GM19452 (cell line): Measurements from ENCODE around the gene FRRS1L.

ENCODE experiments used
- ATAC-seq: cut with Tn5 transposase; IDR thresholded peaks from one replicate; pipeline ENCODE4 v1.9.1; 2021; ENCODE audit not compliant: unreplicated experiment

The FRRS1L gene, protein sequence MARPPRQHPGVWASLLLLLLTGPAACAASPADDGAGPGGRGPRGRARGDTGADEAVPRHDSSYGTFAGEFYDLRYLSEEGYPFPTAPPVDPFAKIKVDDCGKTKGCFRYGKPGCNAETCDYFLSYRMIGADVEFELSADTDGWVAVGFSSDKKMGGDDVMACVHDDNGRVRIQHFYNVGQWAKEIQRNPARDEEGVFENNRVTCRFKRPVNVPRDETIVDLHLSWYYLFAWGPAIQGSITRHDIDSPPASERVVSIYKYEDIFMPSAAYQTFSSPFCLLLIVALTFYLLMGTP

DNA sequence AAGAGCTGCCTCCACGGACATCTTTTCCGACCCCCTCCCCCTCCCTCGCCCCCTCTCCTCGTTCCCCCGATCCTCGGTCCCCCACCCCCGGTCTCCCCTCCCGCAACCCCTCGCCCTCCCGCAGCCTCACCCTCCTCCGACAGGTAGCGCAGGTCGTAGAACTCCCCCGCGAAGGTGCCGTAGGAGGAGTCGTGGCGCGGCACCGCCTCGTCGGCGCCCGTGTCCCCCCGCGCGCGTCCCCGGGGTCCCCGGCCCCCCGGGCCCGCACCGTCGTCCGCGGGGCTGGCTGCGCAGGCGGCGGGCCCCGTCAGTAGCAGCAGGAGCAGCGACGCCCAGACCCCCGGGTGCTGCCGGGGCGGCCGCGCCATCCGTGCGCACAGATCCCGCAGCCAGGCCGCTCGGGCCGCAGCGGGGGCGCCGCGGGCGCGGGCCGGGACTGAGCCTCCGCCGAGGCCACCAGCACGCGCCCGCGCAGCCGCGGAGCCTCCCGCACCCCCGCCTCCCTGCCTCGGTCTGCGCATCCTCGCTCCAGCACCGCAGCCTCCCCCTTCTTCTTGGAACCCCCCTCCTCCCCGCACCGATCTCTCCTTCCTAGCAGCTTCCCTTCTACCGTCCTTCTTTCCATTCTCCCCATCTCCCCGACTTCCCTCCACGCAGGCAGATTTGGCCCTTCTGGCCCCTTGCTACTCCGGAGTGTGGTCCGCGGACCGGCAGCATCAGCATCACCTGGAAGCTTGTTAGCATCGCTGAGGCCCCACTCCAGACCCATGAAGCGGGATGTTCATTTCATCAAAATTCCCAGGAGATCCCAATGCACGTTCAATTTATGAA is at the start of gene FRRS1L:
Gene FRRS1L (minus strand): TSS at position 479 of the 831 bp plus-strand sequence. CDS start 111 bp downstream, at position 368.
- ATAC-seq = no peak

DNA sequence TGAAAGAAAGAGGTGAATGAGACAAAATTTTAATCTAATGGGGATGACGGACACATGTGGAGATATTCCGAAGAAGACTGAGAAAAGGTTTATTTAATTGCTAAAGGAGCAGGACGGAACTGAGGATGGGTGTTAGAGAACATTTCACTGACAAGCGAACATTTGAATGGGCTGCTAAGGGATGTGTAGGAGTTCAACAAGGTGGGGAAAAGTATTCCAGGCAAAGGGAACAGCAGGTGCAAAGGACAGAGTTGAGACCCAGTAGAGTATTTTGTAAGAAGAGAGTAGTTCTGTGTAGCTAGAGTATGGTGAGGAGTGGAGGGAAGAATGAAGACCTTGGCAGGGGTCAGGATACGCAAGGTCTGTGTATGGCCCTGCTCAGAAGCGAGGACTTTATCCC is 47.4 kb upstream of the FRRS1L start:
- ATAC-seq = no peak

DNA sequence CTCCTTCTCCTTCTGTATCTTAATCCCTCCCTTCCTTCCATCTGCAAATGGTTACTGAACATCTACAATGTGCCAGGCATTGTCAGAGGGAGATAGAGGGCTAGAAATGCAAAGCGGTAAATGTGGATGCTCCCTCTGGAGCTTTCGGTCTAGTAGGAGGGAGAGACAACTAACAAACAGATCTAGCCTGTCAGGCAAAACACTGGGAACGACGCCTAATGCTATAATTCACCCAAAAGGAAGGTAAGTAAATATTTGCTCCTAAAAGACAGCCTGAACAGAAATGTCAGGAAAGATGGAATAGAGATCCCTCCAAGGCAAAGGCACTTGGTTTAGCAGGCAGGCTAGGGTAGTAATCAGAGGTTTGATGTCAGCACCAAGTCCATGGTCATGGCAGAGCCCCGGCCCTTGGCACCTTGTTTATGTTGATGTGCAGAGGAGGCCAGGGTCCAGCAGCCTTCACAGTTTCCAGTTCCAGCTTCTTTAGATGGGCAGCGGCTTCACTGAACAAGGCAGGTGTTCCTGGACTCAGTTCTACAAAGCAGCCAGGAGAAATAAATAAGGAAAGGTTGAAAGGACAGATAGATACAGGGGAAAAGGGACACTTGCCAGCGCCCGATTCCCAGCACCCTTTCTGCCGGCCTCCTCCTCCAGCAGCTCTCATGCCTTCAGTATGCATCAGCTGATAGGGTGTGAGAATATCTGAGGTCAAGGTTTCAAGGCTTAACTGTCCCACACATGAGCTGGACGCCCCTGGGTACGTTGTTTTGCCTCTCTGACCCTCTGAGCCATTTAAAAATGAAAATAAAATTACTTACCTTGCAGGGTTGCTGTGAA is 46.5 kb upstream of the FRRS1L start:
- ATAC-seq = no peak

DNA sequence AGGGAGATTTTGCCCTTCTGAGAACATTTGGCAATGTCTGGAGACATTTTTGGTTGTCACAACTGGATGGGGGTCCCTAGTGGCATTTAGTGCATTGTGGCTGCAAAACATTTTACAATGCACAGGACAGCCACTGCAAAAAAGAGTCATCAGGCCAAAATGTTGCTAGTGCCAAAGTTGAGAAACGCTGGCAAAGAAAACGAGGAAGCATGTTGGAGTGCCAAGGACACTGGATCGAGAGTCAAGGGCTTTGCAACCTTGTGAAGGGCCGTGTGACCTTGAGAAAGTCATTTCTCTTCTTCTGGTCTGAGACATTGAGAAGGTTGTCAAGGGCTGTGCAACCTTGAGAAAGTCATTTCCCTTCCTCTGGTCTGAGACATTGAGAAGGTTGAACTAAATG is 45.7 kb upstream of the FRRS1L start:
- ATAC-seq = no peak

DNA sequence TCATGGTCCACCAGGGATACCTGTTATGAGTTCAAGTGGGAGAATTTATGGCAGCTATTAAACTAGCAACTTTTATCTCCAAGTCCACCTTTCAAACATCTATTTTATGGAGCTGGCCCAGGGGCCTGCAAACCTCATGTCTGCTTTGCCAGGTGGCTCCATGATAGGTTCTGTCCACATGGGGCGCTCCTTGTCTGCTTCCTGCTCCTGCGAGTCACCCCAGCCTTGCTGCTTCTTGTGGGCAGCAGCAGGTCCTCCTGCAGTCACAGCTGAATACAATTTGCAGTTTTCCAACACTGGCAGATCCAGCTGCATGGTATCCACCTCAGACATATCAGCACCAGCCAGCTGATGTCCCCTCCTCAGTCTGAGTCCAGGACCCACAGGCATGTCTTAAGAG is 39.6 kb upstream of the FRRS1L start:
- ATAC-seq = no peak

DNA sequence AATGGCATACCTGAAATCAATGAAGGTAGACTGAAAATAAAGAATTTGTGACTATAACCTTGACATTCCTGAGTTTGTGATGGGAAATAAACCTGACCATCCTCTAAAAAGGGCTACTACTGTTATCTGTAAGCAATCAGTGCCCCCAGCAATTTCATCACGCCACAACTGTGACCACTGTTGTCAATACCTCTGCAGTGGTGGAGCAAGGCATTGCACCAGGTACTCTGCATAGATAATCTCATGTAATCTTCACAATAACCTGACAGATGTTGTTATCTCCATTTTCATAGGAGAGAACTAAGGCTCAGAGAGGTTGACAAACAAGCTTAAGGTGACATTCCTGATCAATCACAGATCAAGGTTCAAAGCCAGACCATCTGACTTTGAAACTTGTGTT is 38.5 kb upstream of the FRRS1L start:
- ATAC-seq = no peak

DNA sequence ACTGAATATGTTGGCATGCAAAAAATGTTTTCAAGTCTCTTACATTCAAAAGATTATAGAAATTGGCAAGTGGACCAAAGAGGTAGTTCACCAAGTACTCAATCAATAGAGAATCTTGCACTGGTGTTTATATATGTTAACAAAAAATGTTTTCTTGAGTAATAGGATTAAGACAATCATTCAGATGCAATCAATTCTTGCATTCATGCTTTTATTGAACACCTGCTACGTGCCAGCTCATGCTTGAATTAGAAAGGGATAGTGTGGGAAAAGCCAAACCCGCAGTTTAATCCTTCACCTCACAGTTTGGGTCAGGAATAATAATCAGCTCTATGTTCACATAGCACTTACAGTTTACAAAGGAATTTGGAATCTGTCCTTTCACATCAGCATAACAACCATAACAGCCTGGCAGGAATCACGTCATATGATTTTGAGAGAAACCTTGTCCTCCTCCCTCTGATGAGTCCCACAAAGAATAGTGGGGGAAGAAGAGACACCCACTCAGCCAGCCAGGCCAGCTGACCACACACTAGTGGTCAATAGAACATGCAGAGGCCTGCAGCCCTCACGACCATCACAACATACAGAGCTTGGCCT is 36.8 kb upstream of the FRRS1L start:
- no peak for ATAC-seq

DNA sequence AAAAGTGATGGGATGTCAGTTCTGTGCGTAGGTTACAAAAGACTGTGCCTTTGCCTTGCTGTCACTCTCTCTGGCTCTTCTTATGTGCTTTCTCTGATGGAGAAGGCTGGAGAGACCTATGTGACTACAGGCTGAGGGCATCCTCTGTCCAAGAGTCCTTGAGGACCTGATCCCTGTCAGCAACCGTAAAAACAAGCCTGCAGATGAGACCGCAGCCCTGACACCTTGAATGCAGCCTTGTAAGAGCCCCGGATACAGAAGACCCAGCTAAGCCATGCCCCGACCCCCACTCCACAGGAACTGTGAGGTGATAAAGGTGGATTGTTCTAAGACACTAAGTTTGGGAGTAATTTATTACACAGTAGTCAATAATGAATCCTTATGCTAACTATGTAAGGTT is 32.6 kb upstream of the FRRS1L start:
- ATAC-seq = no peak

DNA sequence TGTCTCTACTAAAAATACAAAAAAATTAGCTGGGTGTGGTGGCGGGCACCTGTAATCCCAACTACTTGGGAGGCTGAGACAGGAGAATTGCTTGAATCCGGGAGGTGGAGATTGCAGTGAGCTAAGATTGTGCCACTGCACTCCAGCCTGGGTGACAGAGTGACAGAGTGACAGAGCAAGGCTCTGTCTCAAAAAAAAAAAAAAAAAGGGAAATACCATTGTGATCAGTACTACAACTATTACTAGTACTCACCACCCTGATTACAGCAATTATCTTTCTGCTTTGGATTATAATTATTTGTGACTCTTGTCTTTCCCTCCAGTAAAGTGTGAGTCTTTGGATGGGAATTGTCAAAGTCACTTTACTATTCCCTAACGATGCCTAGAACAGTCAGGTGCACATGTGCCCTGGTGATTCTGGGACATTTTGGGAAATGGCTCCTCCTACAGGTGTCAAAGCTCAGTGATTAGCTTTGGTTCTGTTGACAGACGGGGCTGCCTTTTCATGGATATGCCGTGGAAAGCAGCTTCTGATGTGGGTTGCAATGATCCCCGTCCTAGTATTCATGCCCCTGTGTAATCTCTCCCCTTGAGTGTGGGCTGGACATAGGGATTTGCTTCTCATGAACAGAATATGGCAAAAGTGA is 31.8 kb upstream of the FRRS1L start:
- no peak for ATAC-seq

DNA sequence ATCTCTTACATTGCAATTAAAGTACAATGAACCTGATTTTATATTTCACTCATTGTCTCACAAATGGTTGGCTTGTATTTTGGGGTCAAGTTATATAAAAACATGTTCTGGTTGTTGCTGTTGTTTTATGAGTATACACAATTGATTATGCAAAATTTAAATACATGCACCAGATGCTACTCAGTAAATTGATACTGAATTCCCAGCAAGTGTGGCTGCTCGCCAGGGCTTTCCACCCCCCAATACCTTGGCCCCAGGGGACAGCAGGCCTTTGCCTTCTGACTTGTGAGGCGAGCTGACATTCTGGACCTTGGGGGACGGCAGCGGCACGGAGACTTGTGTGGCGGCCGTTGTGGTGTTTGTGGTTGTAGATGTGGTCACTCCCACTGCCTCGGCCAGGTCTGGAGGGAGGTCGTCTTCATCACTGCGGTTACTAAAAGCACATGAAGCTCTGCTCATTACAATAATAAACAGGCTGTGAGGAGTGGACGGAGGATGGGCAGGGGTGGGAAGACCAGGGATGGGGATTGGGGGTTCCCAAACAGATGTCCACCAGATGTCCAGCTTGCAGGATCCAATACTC is 27.0 kb upstream of the FRRS1L start:
- no peak for ATAC-seq

DNA sequence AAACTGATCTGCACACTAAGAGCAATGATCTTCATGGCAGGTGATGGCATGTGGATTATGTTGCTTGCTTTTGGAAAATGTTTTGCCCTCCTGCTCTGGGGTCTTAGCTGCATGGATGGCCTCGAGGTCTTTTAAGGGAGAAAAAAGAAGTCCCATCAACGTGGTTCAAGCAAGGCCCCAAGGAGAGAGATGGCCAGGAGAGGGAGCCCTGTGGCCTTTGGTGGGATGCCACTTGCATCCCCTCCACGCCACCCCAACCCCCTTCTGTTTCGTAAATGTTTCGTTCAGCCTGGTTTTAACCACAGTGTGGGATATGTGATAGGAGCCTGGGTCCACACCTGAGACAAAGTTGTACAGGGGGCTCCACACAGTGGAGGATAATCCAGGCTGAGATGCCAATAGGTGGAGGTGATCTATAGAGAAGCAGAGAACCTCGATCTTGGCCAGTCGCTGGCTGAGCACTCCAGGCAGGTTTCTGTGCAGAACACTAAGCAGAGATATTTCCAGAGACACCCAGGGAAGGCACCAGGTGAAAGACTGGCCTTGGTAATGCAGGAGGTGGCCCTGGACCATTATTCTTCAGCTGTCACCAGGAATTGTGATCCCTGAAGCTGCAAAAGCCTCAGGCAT is 25.8 kb upstream of the FRRS1L start:
- ATAC-seq = no peak

DNA sequence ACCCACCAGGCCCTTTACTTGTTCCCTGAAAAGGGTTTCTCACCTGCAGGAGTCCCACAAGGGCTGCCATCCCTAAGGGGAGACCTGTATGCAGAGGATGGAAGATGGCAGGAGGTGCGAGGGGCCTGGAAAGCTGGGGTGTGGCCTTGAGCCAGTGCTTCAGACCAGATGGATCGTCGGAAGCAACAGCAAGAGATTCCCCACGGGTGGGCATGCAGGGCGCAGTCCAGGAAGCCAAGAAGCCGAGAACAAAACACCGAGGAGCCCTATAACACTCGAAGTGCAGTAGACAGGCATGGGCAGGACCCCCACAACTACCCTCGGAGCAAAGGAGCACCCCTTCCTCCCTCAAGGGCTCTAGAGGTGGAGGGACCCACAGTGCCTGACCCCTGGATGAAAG is 24.7 kb upstream of the FRRS1L start:
- no peak for ATAC-seq

DNA sequence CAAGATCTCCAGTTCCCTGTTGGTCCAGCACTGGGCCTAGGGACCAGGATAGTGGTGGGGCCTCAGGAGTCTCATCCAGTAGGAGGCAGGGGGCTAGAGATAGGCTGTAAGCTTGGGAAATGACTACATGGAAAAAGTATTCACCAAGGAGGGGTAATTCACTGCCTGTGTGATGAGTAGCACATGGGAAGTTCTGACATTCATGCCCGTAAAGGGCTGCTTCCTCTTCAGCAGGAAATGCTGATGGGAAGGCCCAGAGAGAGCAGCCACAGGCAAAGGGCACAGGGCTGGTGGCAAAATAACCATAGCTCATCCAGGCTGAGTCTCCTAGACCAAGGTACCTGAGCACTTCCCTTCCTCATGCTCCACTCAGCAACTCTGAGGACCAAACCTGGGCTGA is 23.1 kb upstream of the FRRS1L start:
- ATAC-seq = no peak

DNA sequence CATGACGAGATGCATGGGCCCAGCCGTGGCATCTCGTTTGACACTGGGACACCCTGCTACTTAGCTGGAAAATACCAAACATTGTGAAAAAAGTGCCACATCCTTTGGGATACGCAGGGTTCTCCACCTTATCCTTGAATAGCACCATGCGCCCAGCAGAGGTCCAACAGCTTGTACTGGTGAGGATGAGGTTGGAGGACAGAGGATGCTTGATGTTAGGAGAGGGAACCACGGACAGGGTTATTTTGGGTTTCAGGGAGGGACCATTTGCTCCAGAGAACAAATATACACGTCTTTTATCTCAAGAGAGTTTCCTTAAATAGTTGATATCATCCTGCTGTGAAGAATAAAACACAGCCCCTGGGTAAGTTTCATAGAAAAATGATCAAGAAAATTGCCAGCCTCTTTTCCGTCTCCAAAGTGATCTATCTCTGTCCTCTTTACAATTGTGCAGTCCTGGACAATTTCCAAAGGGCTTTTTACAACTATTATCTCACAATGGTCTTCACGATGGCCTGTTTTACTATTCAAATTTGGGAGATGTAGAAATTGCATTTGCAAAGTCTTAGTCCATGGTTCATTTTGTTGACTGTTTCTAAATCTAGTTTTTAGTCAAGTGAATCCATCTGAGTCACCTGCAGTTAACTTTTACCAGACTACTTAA is 19.9 kb upstream of the FRRS1L start:
- no peak for ATAC-seq

DNA sequence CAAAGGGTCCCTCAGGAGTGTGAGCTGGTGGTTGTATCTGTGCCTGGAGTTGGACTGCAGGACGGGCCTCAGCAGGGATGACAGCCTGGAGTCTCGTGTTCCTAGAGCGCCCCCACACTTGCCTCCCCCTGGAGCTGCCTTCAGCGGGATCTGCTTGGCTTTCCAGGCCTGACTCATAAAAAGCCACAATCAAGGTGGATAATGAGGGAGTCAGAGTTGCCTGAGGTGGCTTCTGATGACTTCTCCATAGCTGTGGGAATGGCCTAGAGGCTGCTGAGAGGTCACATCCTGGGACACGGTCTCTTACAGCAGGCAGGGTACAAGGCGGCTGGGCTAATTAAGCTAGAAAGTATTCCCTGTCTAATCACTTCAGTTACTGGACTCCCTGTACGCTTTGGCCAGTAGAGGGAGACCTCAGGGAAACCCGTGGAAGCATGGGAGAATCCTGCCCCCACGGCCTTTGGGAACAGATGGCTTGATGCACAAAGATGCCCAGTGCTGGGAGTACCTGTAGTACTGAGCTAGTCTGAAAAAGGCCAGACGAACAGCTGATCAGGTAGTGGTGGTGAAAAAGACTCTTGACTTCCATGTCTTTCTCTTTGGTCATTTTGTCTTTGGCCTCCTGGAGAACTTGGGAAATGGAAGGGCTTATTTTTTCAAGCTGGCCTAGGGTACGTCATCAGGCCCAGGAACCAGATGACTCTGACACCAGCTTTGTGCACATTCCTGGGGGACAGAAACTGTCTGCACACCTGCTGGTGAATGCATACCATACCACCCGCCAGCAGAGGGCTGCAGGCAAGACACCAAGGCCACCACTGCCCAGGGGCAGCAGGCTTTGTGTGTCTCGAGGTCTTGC is 16.1 kb upstream of the FRRS1L start:
- no peak for ATAC-seq

DNA sequence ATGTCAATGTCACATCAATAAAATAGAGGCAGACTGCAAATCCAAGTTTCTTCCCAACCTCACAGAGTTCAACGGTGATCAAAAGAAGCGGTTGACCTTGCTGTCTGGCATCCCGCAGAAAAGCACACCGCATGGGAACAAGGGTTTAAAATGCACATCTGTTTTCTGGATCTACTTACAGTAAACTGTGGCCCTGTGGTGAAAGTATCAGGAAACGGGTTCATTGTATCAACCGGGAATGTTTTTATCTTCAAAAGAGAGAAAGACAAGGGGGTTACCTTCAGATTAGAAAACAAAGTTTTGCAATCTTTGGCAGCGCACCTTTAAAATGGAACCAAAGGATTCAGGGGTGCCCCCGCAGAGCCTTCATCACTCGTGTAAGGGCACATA is 15.5 kb upstream of the FRRS1L start:
- no peak for ATAC-seq

DNA sequence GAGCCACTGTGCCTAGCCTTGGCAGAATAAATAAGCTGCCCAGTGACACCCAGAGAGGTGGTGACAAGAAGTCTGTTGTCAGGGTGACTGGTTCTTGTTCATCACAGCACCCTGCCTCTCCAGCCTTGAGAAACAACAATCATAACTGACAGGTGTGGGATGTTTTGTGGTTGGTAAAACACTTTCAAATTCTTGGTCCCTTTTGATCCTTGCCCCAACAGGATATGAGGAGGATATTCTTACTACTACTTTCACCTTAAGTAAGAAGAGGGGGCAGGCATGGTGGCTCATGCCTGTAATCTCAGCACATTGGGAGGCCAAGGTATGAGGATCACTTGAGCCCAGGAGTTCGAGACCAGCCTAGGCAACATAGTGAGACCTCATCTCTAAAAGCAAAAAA is 14.2 kb upstream of the FRRS1L start:
- ATAC-seq = peak; percentile 91

DNA sequence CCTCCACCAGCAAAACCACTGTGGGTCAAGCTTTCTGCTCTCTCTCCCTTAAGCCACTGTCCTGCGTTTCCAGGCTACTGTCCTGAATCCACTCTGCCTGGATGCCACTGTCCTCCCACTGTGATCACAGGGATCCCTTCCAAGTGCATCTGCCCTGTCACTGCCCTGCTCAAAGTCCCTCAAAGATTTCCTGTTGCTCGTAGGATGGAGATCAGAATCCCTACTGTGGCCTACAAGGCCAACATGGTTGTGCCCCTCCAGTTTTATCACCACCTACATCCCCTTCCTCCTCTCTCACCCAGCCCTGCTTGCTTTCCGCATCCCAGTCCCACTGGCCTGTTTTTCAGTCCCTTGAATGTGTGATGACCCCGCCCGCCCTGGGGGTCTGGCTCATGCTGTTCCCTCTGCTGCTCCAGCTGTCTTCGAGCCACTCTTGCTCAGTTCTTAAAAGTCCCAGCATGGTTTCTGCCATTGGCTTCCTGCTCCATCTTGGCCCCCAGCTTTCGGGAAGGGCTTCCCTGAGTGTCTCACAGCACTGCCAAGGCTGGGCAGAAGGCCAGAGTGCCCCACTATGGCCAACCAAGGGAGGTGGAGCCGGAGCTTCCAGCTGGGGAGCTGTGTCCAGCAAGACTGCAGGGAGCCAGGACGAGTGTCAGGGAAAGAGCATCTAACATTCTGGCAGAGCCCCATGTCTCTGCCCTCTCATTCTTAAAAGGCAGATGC is 12.9 kb upstream of the FRRS1L start:
- no peak for ATAC-seq
